Lower leg skin (tissue), 3 donors: ENCODE results near the gene ZFPM1.

Source experiments
- POLR2A ChIP-seq, 2 donors: fragments of 450-650 bp; IDR thresholded peaks; one replicate each; pipeline ENCODE4 v1.6.1; 2016 to 2017; ENCODE audit warnings: antibody characterized with exemption in 2 of 2, mild to moderate bottlenecking in 1 of 2, moderate library complexity in 1 of 2
- TF ChIP-seq, protein P1 (sequence below), 3 donors: fragments of 450-650 bp; IDR thresholded peaks; one replicate each; pipeline ENCODE4 v1.5.1; 2016; ENCODE audit warnings: antibody characterized with exemption in 3 of 3, mild to moderate bottlenecking in 3 of 3, moderate library complexity in 2 of 3

DNA sequence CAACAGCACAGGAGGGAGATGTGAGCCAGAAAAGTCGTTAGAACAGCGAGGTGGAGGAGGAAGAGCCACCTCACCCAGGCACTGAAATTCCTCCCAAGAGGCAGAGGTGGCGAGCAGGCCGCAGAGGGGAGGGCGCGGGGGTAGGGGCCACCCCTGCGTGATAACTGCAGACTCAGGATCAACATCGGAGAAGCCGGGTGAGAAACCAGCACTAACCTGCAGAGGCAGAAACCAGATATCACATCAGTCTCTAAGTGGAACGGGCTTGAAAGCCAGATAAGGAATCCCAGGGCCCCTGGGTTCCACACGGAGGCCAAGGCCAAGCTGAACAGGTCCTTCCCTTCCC lies 77.8 kb downstream of the ZFPM1 start:
- no peak for TF ChIP-seq POLR2A (IDR thresholded peaks at IDR 0.05)
- TF ChIP-seq, protein P1, sequence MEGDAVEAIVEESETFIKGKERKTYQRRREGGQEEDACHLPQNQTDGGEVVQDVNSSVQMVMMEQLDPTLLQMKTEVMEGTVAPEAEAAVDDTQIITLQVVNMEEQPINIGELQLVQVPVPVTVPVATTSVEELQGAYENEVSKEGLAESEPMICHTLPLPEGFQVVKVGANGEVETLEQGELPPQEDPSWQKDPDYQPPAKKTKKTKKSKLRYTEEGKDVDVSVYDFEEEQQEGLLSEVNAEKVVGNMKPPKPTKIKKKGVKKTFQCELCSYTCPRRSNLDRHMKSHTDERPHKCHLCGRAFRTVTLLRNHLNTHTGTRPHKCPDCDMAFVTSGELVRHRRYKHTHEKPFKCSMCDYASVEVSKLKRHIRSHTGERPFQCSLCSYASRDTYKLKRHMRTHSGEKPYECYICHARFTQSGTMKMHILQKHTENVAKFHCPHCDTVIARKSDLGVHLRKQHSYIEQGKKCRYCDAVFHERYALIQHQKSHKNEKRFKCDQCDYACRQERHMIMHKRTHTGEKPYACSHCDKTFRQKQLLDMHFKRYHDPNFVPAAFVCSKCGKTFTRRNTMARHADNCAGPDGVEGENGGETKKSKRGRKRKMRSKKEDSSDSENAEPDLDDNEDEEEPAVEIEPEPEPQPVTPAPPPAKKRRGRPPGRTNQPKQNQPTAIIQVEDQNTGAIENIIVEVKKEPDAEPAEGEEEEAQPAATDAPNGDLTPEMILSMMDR (IDR thresholded peaks at IDR 0.05), result no peak
